ENCODE results near the gene ACCSL.

ACCSL gene

DNA sequence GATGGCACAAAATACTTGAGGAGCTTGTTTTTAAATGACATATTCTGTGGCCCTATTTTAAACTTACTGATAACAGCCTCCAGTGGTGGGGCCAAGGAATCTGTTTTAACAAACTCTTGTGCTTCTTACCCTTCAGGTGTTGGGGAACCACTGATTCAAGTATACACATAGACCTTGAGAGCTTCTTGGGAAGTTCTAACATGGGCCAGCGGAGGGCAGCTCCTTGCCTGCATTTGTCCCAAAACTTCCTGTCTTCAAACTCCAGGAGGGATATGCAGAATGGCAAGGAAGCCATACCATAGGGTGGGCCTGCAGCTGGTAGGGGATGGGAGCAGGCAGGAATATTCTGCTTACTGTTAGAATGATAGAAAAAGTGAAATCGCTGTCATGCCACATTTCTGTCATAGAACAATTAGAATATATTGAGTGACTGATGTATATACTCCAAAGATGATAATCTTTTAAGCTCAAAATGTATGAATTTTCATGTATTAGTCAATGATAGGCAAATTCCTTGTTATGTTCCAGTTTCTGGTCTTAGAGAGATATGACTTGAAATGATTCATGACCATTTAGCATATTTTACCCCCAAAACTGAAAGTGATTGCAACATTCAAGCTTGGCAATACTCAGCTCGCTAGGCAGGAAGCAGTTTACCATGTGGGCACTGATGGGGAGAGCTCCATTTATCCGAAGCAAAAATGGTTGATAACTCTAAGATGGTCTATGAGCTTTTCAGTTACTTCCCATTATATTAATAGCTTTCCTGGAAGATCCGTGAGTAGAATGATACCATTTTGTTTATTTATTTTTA is 56.9 kb downstream of the ACCSL start:
- no peak for DNase-seq

DNA sequence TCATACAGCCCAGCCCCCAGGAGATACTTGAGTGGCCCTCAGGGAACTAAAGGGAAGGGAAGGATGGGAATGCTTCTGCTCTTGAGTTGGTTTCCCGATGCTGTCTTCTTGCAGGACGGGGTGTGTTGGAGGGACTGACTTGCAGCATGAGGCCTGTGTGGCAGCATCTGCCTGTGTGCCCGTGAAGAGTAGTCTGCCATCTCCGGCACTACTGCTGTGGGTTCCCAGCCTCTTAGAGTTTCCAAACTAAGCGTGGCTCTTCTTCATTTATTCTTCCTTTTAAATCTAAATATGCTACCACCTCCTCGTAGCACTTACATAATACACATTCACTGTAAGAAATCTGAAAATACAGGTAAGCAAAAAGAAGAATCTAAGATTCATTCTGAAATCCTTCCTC is 60.5 kb downstream of the ACCSL start:
- no peak for DNase-seq
